Fibroblast of pulmonary artery (primary cell): ENCODE data around the gene SPDYE6.
"Not testable (repeated sequence)": the region's sequence is repeated elsewhere in the genome, so short reads cannot be mapped to it uniquely, and the experiment has no call there.

Experiments used
- DNase-seq: peaks from one replicate; pipeline ENCODE4 v3.0.0-alpha.2; 2010; ENCODE audit warnings: low read depth
- H3K4me3 ChIP-seq: replicated peaks from 2 replicates; pipeline ENCODE4 v1.5.1; 2011; ENCODE audit warnings: low read depth, mild to moderate bottlenecking, control low read depth, low read length, moderate library complexity
- CTCF ChIP-seq: IDR thresholded peaks from 2 replicates; pipeline ENCODE4 v1.5.1; 2011; ENCODE audit warnings: mild to moderate bottlenecking, control low read depth, low read length, inconsistent platforms; ENCODE audit errors: missing control alignments

SPDYE6 gene

GRCh38 chr7:102326157-102326889 is 29.9 kb downstream of the SPDYE6 start:
- no peak overlapping the region for H3K4me3 ChIP-seq
- DNase-seq, result no peak
- TF ChIP-seq CTCF, result no peak

DNA sequence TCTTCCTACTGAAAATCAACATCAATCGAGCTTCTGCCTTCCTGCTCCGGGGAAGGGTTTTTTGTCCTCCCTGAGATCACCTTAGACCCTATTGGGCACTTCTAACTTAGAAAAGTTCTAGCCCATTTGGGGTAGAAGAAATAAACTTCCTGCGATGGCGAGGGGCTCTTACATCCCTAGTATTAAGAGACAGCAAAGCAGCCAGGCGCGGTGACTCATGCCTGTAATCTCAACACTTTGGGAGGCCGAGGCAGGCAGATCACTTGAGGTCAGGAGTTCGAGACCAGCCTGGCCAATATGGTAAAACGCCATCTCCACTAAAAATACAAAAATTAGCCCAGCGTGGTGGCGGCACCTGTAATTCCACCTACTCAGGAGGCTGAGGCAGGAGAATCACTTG is 31.1 kb downstream of the SPDYE6 start:
- not testable (repeated sequence) for DNase-seq, H3K4me3 ChIP-seq

GRCh38 chr7:102323914-102324195 is 32.4 kb downstream of the SPDYE6 start:
- no peak for TF ChIP-seq CTCF
- no peak overlapping the region for H3K4me3 ChIP-seq
- DNase-seq, result no peak

- no peak overlapping the region for H3K4me3 ChIP-seq
- TF ChIP-seq CTCF, result no peak
- DNase-seq, result no peak
These were observed 34.0 kb downstream of the SPDYE6 start for GRCh38 chr7:102322202-102322715.

DNA sequence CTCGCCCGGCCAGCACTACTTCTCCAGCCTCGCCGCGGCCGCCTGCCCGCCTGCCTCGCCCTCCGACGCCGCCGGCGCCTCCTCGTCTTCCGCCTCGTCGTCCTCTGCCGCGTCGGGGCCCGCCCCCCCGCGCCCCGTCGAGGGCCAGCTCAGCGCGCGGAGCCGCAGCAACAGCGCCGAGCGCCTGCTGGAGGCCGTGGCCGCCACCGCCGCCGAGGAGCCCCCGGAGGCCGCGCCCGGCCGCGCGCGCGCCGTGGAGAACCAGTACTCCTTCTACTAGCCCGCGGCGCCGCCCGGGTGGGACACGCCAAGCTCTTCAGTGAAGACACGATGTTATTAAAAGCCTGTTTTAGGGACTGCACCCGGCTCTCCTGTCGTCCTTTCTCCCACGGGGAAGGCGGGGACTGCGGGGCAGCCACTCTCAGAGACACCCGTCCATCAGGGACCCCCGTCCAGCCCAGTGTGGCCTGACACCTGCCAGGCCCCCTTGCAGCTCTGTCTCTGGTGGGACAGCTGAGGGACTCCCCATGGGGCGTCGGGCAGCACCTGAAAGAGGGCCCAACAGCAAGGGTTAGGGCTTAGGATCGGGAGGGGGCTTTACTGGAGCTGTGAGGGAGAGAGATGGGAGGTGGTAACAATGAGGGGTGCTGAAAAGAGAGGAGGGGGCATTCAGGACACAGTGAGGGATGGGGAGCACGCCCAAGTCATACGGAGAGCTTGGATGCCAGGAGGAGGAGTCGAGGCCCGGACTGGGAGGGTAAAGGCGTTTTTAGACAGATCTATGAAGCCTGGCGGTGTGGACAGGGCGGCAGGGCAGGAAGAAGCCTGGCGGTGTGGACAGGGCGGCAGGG is 34.7 kb downstream of the SPDYE6 start:
- H3K4me3 ChIP-seq, result no peak overlapping the region
- DNase-seq, result peak; percentile 12
- TF ChIP-seq CTCF, result no peak

DNA sequence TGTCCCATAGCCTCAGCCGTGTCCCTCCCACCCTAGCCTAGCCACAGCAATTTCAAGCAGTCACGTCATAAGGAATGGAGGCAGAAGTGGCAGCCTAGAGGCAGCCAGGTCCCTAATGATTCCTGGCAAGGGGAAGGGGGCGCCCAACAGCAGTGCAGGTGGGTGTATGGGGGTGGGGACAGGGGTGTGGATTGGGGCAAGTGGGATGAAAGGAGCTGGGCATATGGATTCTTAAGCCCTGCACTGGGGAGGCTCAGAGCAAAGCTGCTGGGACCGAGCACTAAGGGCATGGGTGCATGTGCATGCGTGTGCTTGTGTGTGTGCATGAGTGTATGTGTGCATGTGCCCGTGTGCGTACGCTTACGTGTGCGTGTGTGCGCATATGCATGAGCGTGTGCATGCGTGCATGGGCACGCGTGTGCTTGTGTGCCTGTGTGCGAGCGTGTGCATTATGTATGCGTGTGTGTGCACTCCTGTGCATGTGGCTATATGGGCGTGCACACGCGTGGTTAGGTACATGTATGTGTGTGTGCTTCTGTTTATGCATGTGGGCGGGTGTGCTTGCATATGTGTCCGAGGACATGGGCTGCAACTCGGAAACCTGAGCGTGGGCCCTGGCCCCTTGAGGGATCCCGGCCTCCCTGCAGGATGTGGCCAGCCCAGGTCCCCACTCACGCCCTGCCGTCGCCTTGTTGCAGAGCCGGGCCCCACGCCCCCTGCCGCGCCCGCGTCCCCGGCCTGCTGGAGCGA is 35.5 kb downstream of the SPDYE6 start:
- no peak for TF ChIP-seq CTCF
- no peak overlapping the region for H3K4me3 ChIP-seq
- DNase-seq, result no peak

GRCh38 chr7:102320181-102320580 is 36.1 kb downstream of the SPDYE6 start:
- TF ChIP-seq CTCF, result no peak
- no peak for DNase-seq

More at GRCh38 chr7:102320181-102320580, 36.1 kb downstream of the SPDYE6 start:
- no peak overlapping the region for H3K4me3 ChIP-seq
